GM12864 (cell line): ENCODE results near the gene LRP5.

Experiments
- DNase-seq: peaks from one replicate; pipeline ENCODE4 v3.0.0-alpha.2; 2011; ENCODE audit warnings: low read depth
- H3K4me3 ChIP-seq: 2 replicates; pipeline ENCODE4 v1.5.1; 2011; ENCODE audit warnings: mild to moderate bottlenecking, low read depth, low read length, control low read depth
- TF ChIP-seq, protein P1 (sequence below): IDR thresholded peaks from 2 replicates; pipeline ENCODE4 v1.5.1; 2011; ENCODE audit warnings: low read depth, mild to moderate bottlenecking, moderate library complexity, low read length, control low read depth, inconsistent platforms; ENCODE audit errors: missing control alignments

The LRP5 gene

DNA sequence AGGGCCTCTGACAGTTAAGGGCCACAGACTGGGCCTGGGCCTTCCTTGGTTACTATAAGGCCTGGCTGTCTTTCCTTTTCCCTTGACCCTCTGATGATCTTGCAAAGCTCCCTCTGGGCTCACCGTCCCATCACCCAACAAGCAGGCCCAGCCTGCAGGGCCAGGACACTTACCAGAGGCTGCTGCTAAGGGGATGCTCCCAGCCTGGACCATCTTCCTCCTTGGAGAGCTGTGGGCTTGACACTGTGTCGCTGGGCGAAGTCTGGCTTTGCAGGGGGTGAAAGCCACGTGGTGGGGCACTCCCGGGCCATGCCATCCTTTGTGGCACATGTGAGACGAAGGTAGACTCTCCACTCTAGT is 44.5 kb upstream of the LRP5 start:
- no peak for DNase-seq
- TF ChIP-seq, protein P1, sequence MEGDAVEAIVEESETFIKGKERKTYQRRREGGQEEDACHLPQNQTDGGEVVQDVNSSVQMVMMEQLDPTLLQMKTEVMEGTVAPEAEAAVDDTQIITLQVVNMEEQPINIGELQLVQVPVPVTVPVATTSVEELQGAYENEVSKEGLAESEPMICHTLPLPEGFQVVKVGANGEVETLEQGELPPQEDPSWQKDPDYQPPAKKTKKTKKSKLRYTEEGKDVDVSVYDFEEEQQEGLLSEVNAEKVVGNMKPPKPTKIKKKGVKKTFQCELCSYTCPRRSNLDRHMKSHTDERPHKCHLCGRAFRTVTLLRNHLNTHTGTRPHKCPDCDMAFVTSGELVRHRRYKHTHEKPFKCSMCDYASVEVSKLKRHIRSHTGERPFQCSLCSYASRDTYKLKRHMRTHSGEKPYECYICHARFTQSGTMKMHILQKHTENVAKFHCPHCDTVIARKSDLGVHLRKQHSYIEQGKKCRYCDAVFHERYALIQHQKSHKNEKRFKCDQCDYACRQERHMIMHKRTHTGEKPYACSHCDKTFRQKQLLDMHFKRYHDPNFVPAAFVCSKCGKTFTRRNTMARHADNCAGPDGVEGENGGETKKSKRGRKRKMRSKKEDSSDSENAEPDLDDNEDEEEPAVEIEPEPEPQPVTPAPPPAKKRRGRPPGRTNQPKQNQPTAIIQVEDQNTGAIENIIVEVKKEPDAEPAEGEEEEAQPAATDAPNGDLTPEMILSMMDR, result no peak
- no peak overlapping the region for H3K4me3 ChIP-seq

DNA sequence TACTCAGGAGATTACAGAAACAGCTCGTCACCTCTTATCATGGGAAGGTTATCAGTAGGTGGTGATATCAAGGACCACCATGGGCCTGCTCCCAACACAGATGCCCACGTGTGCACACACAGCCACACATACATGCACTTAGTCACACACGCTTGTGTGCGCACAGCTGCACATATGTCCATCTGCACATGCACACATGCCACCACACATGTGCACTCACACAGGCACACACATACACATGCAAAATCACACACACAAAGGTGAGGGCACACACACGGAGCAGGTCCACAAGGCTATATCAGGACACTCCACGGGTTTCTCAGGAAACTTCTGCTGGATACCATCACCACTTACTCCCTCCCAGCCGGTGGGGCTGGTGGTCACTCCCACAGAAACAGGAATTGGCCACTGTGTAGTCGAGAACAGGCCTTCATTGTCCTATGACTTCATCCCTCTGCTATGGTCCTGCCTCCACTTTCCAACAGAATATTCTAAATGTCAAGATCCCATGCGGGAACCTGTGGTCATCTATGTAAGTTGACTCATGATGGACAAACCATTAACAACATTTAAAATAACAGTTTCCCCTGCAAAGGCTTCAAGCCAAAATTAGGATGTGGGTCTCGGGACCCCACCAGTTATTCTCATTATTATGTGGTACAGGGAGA is 42.8 kb upstream of the LRP5 start:
- DNase-seq, result no peak
- TF ChIP-seq, protein P1, result no peak
- no peak overlapping the region; the same call in 1 of the 2 replicates for H3K4me3 ChIP-seq

DNA sequence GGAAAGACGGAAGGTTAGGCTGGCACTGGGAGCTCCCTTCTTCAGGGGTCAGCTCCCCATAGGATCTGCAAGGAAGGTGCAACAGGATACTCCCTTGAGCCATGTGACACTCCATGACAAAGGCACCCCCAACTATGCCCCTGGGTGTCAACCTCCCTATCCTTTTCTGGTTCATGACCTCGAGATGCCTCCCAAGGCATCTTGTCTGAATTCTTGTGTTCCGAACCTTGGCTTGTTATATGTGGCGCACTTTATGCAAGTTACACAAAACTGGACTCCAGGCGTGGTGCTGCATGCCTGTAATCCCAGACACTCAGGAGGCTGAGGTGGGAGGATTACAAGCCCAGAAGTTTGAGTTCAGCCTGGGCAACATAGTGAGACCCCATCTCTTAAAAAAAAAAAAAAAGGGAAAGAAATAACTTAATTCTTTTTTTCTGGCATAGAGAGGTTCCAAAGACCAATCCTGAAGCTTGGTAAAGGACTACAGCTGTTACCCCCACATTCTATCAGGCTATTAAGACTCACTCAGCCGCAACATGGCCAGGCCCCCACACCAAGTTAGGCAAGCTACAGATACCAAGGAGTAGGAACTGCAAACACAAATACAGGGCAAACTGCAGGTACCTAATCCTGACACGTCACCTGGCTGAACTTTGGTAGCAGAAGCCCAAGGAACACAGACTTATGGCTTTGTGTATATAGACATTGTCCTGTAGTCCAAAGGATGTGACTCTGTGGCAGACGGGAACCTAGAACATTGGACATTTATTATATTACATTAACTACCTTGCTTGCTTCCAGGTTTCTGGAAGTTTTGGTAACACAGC is 42.0 kb upstream of the LRP5 start:
- TF ChIP-seq, protein P1, result no peak
- DNase-seq, result no peak
- peak overlapping the region; percentile 97 for H3K4me3 ChIP-seq

GRCh38 chr11:68271023-68271780 is 41.2 kb upstream of the LRP5 start:
- peak; percentile 70 for DNase-seq
- TF ChIP-seq, protein P1, result peak; percentile 69

GRCh38 chr11:68271781-68272608 is 40.4 kb upstream of the LRP5 start, which contains the start of gene C11orf24:
TSS of gene C11orf24 (minus strand) at chr11:68271973. CDS start at chr11:68263767, 8,206 bp downstream.
- peak within 1 kb of the TSS; percentile 97 for H3K4me3 ChIP-seq
- peak; percentile 85 for DNase-seq
- TF ChIP-seq, protein P1, result no peak

More at GRCh38 chr11:68271023-68271780, 41.2 kb upstream of the LRP5 start:
- H3K4me3 ChIP-seq, result peak overlapping the region; percentile 97
